GM12878 (cell line): ENCODE measurements around the gene RNLS. TPM values are rescaled to one million over a fixed set of nuclear protein-coding genes. Genes with fewer than 3 reads are reported as not detected.

Source experiments
- ATAC-seq: fragments of 200-7000 bp; cut with Tn5 transposase; 3 replicates; pipeline ENCODE4 v1.9.1; 2020; ENCODE audit warnings: mild to moderate bottlenecking, moderate library complexity
- BruUV-seq: library from RNA; stranded (reverse); fragments of 400-500 nt; replicated peaks from 2 replicates; lab custom pipeline; 2021; lab: Mats Ljungman, UMichigan
- CTCF ChIA-PET: fragments of 300-600 bp; sonication (Branson Sonifier 250); formaldehyde crosslinking; extraction: SDS; loops from one replicate; lab custom pipeline; 2021; ENCODE audit warnings: inconsistent platforms; lab: Yijun Ruan, JAX
- POLR2A ChIA-PET: fragments of 350-600 bp; formaldehyde crosslinking; extraction: SDS; loops from one replicate; lab custom pipeline; 2021; ENCODE audit warnings: inconsistent platforms; lab: Charles Lee
- RAD21 ChIA-PET: fragments of 300-600 bp; sonication (Branson Sonifier 250); formaldehyde crosslinking; loops from one replicate; lab custom pipeline; 2023; ENCODE audit warnings: antibody characterized with exemption; ENCODE audit not compliant: unreplicated experiment; lab: Charles Lee
- SMC1A ChIA-PET: fragments of 300-600 bp; sonication (Branson Sonifier 250); formaldehyde crosslinking; loops from one replicate; lab custom pipeline; 2023; ENCODE audit not compliant: unreplicated experiment, uncharacterized antibody; lab: Charles Lee
- DNase-seq: peaks from one replicate; pipeline ENCODE4 v3.0.0-alpha.2; 2011; ENCODE audit warnings: low read depth, low spot score
- FAIRE-seq: peaks from 3 replicates; lab custom pipeline; 2011; peaks lifted over from hg19 to GRCh38; lab: Jason Lieb, UNC
- H2AFZ ChIP-seq: 2 replicates; pipeline ENCODE4 v1.6.0; 2011; ENCODE audit warnings: low read depth, low read length, control low read depth; ENCODE audit not compliant: control insufficient read depth
- H3K27ac ChIP-seq: 2 replicates; pipeline ENCODE4 v1.5.1; 2011; ENCODE audit warnings: control low read depth; ENCODE audit not compliant: control insufficient read depth, insufficient read depth
- H3K27me3 ChIP-seq, 2 experiments: replicated peaks in 1 of 2; 2 replicates each; pipeline versions ENCODE4 v1.6.0 to v1.6.1; 2011; ENCODE audit warnings: low read length in 1 of 2; ENCODE audit not compliant: control insufficient read depth in 2 of 2, insufficient read depth in 2 of 2
- H3K36me3 ChIP-seq, 2 experiments: 2 replicates each; pipeline ENCODE4 v1.5.1; 2011; ENCODE audit warnings: low read length in 1 of 2; ENCODE audit not compliant: control insufficient read depth in 2 of 2, insufficient read depth in 2 of 2
- H3K4me1 ChIP-seq: 2 replicates; pipeline ENCODE4 v1.6.1; 2011; ENCODE audit warnings: mild to moderate bottlenecking, low read length, moderate library complexity, mixed read lengths; ENCODE audit not compliant: control insufficient read depth, insufficient read depth
- H3K4me2 ChIP-seq: 2 replicates; pipeline ENCODE4 v1.6.0; 2011; ENCODE audit warnings: control low read depth; ENCODE audit not compliant: control insufficient read depth, insufficient read depth
- H3K4me3 ChIP-seq: fragments of 200-600 bp; sonication (generic); 2 replicates; pipeline ENCODE4 v1.5.1; 2016
- H3K79me2 ChIP-seq: 2 replicates; pipeline ENCODE4 v1.6.0; 2011; ENCODE audit warnings: low read length; ENCODE audit not compliant: control insufficient read depth, insufficient read depth
- H3K9ac ChIP-seq: 2 replicates; pipeline ENCODE4 v1.8.0; 2011; ENCODE audit warnings: low read length, control low read depth, mixed read lengths; ENCODE audit not compliant: control insufficient read depth, insufficient read depth
- H3K9me3 ChIP-seq: replicated peaks from 3 replicates; pipeline ENCODE4 v1.5.1; 2011; ENCODE audit warnings: mild to moderate bottlenecking, low read length; ENCODE audit not compliant: control insufficient read depth, insufficient read depth
- H4K20me1 ChIP-seq: 2 replicates; pipeline ENCODE4 v1.6.0; 2011; ENCODE audit not compliant: control insufficient read depth, insufficient read depth
- IRF4 ChIP-seq: IDR thresholded peaks from 2 replicates; pipeline ENCODE4 v1.6.1; 2011; ENCODE audit warnings: low read depth, low read length
- NFIC ChIP-seq: IDR thresholded peaks from 2 replicates; pipeline ENCODE4 v1.6.1; 2012; ENCODE audit warnings: low read depth, mild to moderate bottlenecking, inconsistent platforms, low read length, moderate library complexity
- PRDM15 ChIP-seq: fragments of 450-650 bp; formaldehyde crosslinking; IDR thresholded peaks from 2 replicates; pipeline ENCODE4 v1.4.0; 2020; ENCODE audit warnings: mild to moderate bottlenecking, moderate library complexity
- SUZ12 ChIP-seq: fragments of 200-600 bp; sonication (generic); IDR thresholded peaks from one replicate; pipeline ENCODE4 v1.6.1; 2018; ENCODE audit warnings: antibody characterized with exemption, mild to moderate bottlenecking; ENCODE audit not compliant: unreplicated experiment
- ZNF274 ChIP-seq: IDR thresholded peaks from one replicate; pipeline ENCODE4 v1.8.0; 2011; ENCODE audit not compliant: insufficient read length, insufficient read depth
- WGBS: methylation state at CpG from one replicate; pipeline ENCODE4 v1.1.6; 2016; ENCODE audit warnings: low lambda C conversion rate; ENCODE audit not compliant: insufficient replicate concordance, insufficient coverage; ENCODE audit errors: missing lambda C conversion rate; 5-methylcytosine and 5-hydroxymethylcytosine counted together
- in situ Hi-C: fragments of 300-500 bp; cut with MboI; formaldehyde crosslinking; loops from 9 replicates; pipeline ENCODE4 v1.14.3; 2018; ENCODE audit warnings: mixed read lengths
- intact Hi-C: fragments of 100-400 bp; cut with micrococcal nuclease; formaldehyde crosslinking; loops from one replicate; pipeline ENCODE4 v1.14.2; 2022; ENCODE audit not compliant: unreplicated experiment
- polyA plus RNA-seq, 11 experiments: library from polyadenylated mRNA; depleted of rRNA in 4 of 11; unstranded in 6 of 11; stranded (reverse) in 5 of 11; fragments of >200 nt; fragmentation: Nextera tagmentation in 4 of 11; fragmentation: Illumina TruSeq in 1 of 11; extraction: Ambion mirVana in 4 of 11; extraction: Trizol in 1 of 11; gene quantifications; 1 replicate in 1 of 11; 2 replicates in 10 of 11; pipeline versions ENCODE4 v1.2.1 to v1.2.3, GENCODE V29; 2011 to 2016; ENCODE audit warnings: inconsistent platforms in 2 of 11, missing spikeins in 2 of 11, low read depth in 1 of 11
- total RNA-seq, 4 experiments: library from RNA; depleted of rRNA in 3 of 4; stranded (reverse); fragments of >200 nt in 3 of 4; fragmentation: Illumina TruSeq in 1 of 4; extraction: Trizol in 1 of 4; gene quantifications; 2 replicates each; pipeline versions ENCODE4 v1.2.1 to v1.2.3, GENCODE V29; 2013 to 2021

The RNLS gene
- total and polyA plus RNA-seq, 10 of the 15 experiments (the other 5 are each of a cell fraction or from before 2014, with no cell fraction given) = 3.4 to 6.7 (median 4.6) TPM

- TF ChIP-seq PRDM15 (no peak), NFIC (peak; percentile 53; the same call in 1 of the 2 replicates)
These were observed 322.6 kb downstream of the RNLS start (continued) for GRCh38 chr10:88260329-88261051.

GRCh38 chr10:88259381-88259780, 323.7 kb downstream of the RNLS start:
- Histone ChIP-seq H3K27me3 (no peaks in the 10 kb centered on the region), H4K20me1 (no peaks in the 10 kb centered on the region), H3K4me1 (peaks cover 27% of the 10 kb centered on the region), H3K9ac (no peak overlapping the region), H2AFZ (no peak overlapping the region), H3K4me2 (no peak overlapping the region), H3K9me3 (peaks cover 5% of the 10 kb centered on the region; the same call in 2 of the 3 replicates), H3K4me3 (no peak overlapping the region), H3K36me3 (no peaks in the 10 kb centered on the region), H3K27ac (no peak overlapping the region), H3K79me2 (no peaks in the 10 kb centered on the region)
- ChIA-PET POLR2A (no interaction called here), SMC1A (interaction anchor here (1.1 to 2.4 kb wide), 2 partner anchors 127 to 130 kb away, joined by 5 to 13 read pairs; no protein-coding TSS in a partner anchor), RAD21 (no interaction called here), CTCF (interaction anchor here (0.6 to 1.7 kb wide), 2 partner anchors 8 to 341 kb away, joined by 3 read pairs; no protein-coding TSS in a partner anchor)
- WGBS = 97% methylated on average over 6 of the region's 6 CpGs
- TF ChIP-seq IRF4 = no peak
- no peak for TF ChIP-seq PRDM15
- no peak for TF ChIP-seq ZNF274
- TF ChIP-seq SUZ12 = no peak
- BruUV-seq = no TSS peak
- no peak for FAIRE-seq
- no peak for ATAC-seq
- in situ Hi-C loops (no loop called here), intact Hi-C loops (no loop called here)
- DNase-seq = no peak
